ENCODE data around the gene PMM1.
"Not testable (repeated sequence)": the region's sequence is repeated elsewhere in the genome, so short reads cannot be mapped to it uniquely, and the experiment has no call there.

The PMM1 gene

GRCh38 chr22:41561788-41562187, 27.9 kb downstream of the PMM1 start:
- Histone ChIP-seq H3K9me3 (ENCODE audit: control insufficient read depth, insufficient read depth, low read length) (no peaks in the 10 kb centered on the region), H3K4me2 (ENCODE audit: low read length) (no peak overlapping the region), H3K36me3 (ENCODE audit: control insufficient read depth, low read length) (no peaks in the 10 kb centered on the region), H3K4me3 (ENCODE audit: low read length) (no peak overlapping the region), H3K9me2 (replicated peaks; ENCODE audit: control insufficient read depth, low read length) (no peaks in the 10 kb centered on the region), H3F3A (ENCODE audit: control insufficient read depth, insufficient read depth) (no peaks in the 10 kb centered on the region), H3K4me1 (ENCODE audit: control insufficient read depth, low read length) (no peaks in the 10 kb centered on the region), H3K27ac (ENCODE audit: low read depth, low read length) (no peak overlapping the region), H4K20me1 (ENCODE audit: control insufficient read depth, insufficient read depth, low read depth, low read length) (no peaks in the 10 kb centered on the region), H3K79me2 (ENCODE audit: control insufficient read depth, low read length) (no peaks in the 10 kb centered on the region), H3K27me3 (ENCODE audit: control insufficient read depth, low read length) (peaks cover 32% of the 10 kb centered on the region)
- TF ChIP-seq EZH2phosphoT487 (IDR thresholded peaks at IDR 0.05; ENCODE audit: borderline replicate concordance, low read length) (no peak), CTCF (IDR thresholded peaks at IDR 0.05; ENCODE audit: low read depth, low read length, poor library complexity, severe bottlenecking) (no peak)

- Histone ChIP-seq H3K4me2 (ENCODE audit: low read length) (no peak overlapping the region), H3K4me3 (ENCODE audit: low read length) (no peak overlapping the region), H3K4me1 (ENCODE audit: control insufficient read depth, low read length) (no peaks in the 10 kb centered on the region), H3K27ac (ENCODE audit: low read depth, low read length) (no peak overlapping the region), H4K20me1 (ENCODE audit: control insufficient read depth, insufficient read depth, low read depth, low read length) (no peaks in the 10 kb centered on the region), H3K27me3 (ENCODE audit: control insufficient read depth, low read length) (peaks cover 33% of the 10 kb centered on the region), H3K36me3 (ENCODE audit: control insufficient read depth, low read length) (no peaks in the 10 kb centered on the region), H3F3A (ENCODE audit: control insufficient read depth, insufficient read depth) (no peaks in the 10 kb centered on the region), H3K9me3 (ENCODE audit: control insufficient read depth, insufficient read depth, low read length) (no peaks in the 10 kb centered on the region), H3K79me2 (ENCODE audit: control insufficient read depth, low read length) (no peaks in the 10 kb centered on the region), H3K9me2 (replicated peaks; ENCODE audit: control insufficient read depth, low read length) (no peaks in the 10 kb centered on the region)
- TF ChIP-seq EZH2phosphoT487 (IDR thresholded peaks at IDR 0.05; ENCODE audit: borderline replicate concordance, low read length) (no peak), CTCF (IDR thresholded peaks at IDR 0.05; ENCODE audit: low read depth, low read length, poor library complexity, severe bottlenecking) (no peak)
These were observed 28.3 kb downstream of the PMM1 start for GRCh38 chr22:41561335-41561734.

- no peak overlapping the region for H3K4me2 ChIP-seq (ENCODE audit: low read length)
- H3K9me3 ChIP-seq (ENCODE audit: control insufficient read depth, insufficient read depth, low read length), result no peaks in the 10 kb centered on the region
- H3K4me3 ChIP-seq (ENCODE audit: low read length), result no peak overlapping the region
- H4K20me1 ChIP-seq (ENCODE audit: control insufficient read depth, insufficient read depth, low read depth, low read length), result no peaks in the 10 kb centered on the region
- H3K27me3 ChIP-seq (ENCODE audit: control insufficient read depth, low read length), result peaks cover 35% of the 10 kb centered on the region
- no peak overlapping the region for H3K27ac ChIP-seq (ENCODE audit: low read depth, low read length)
- H3F3A ChIP-seq (ENCODE audit: control insufficient read depth, insufficient read depth), result no peaks in the 10 kb centered on the region
- no peaks in the 10 kb centered on the region for H3K36me3 ChIP-seq (ENCODE audit: control insufficient read depth, low read length)
- no peaks in the 10 kb centered on the region for H3K9me2 ChIP-seq (replicated peaks; ENCODE audit: control insufficient read depth, low read length)
- H3K4me1 ChIP-seq (ENCODE audit: control insufficient read depth, low read length), result no peaks in the 10 kb centered on the region
- TF ChIP-seq EZH2phosphoT487 (IDR thresholded peaks at IDR 0.05; ENCODE audit: borderline replicate concordance, low read length), result no peak
- no peak for TF ChIP-seq CTCF (IDR thresholded peaks at IDR 0.05; ENCODE audit: low read depth, low read length, poor library complexity, severe bottlenecking)
- H3K79me2 ChIP-seq (ENCODE audit: control insufficient read depth, low read length), result no peaks in the 10 kb centered on the region
These were observed 29.6 kb downstream of the PMM1 start for GRCh38 chr22:41560095-41560471.

- not testable (repeated sequence) for H3K79me2 ChIP-seq (ENCODE audit: control insufficient read depth, low read length); H3K4me3 ChIP-seq (ENCODE audit: low read length); H4K20me1 ChIP-seq (ENCODE audit: control insufficient read depth, insufficient read depth, low read depth, low read length); H3F3A ChIP-seq (ENCODE audit: control insufficient read depth, insufficient read depth); H3K9me2 ChIP-seq (replicated peaks; ENCODE audit: control insufficient read depth, low read length); H3K36me3 ChIP-seq (ENCODE audit: control insufficient read depth, low read length); H3K4me1 ChIP-seq (ENCODE audit: control insufficient read depth, low read length); H3K9me3 ChIP-seq (ENCODE audit: control insufficient read depth, insufficient read depth, low read length); H3K27ac ChIP-seq (ENCODE audit: low read depth, low read length); H3K4me2 ChIP-seq (ENCODE audit: low read length)
- H3K27me3 ChIP-seq (ENCODE audit: control insufficient read depth, low read length), result peaks cover 35% of the 10 kb centered on the region
These were observed 31.4 kb downstream of the PMM1 start for GRCh38 chr22:41558241-41558630.
